PC-3 (cell line): Measurements from ENCODE around the gene ALG8. TPM values are rescaled to one million over a fixed set of nuclear protein-coding genes. Genes with fewer than 3 reads are reported as not detected.

Experiments used
- ATAC-seq: fragments of 200-7000 bp; cut with Tn5 transposase; 2 replicates; pipeline ENCODE4 v1.9.1; 2020; ENCODE audit warnings: mild to moderate bottlenecking, moderate library complexity
- BruUV-seq: library from RNA; stranded (reverse); fragments of 400-500 nt; replicated peaks from 2 replicates; lab custom pipeline; 2021; lab: Mats Ljungman, UMichigan
- CTCF ChIA-PET: fragments of 300-600 bp; sonication (Branson Sonifier 250); formaldehyde crosslinking; loops from one replicate; lab custom pipeline; 2022; ENCODE audit warnings: antibody characterized with exemption; lab: Charles Lee
- POLR2A ChIA-PET: fragments of 300-600 bp; sonication (Branson Sonifier 250); formaldehyde crosslinking; loops from one replicate; lab custom pipeline; 2022; ENCODE audit warnings: antibody characterized with exemption; ENCODE audit not compliant: unreplicated experiment; lab: Charles Lee
- DNase-seq: peaks from one replicate; pipeline ENCODE4 v3.0.0-alpha.2; 2015
- H2AFZ ChIP-seq: fragments of 300-600 bp; sonication (generic); 2 replicates; pipeline ENCODE4 v1.6.0; 2016; ENCODE audit warnings: antibody characterized with exemption, low read length
- H3F3A ChIP-seq: fragments of 300-600 bp; sonication (generic); one replicate; pipeline ENCODE4 v1.6.0; 2017; ENCODE audit warnings: antibody characterized with exemption, low read length, control low read depth, mild to moderate bottlenecking; ENCODE audit not compliant: unreplicated experiment
- H3K27ac ChIP-seq: fragments of 300-600 bp; sonication (generic); 2 replicates; pipeline ENCODE4 v1.5.1; 2016; ENCODE audit warnings: mild to moderate bottlenecking, low read length
- H3K27me3 ChIP-seq: fragments of 300-600 bp; sonication (generic); 2 replicates; pipeline ENCODE4 v1.6.1; 2016; ENCODE audit warnings: low read length, mixed read lengths
- H3K36me3 ChIP-seq: fragments of 300-600 bp; sonication (generic); 2 replicates; pipeline ENCODE4 v1.6.1; 2016; ENCODE audit warnings: low read depth, mixed run types, low read length, mixed read lengths
- H3K4me1 ChIP-seq: fragments of 300-600 bp; sonication (generic); 2 replicates; pipeline ENCODE4 v1.5.1; 2016; ENCODE audit warnings: low read length; ENCODE audit not compliant: insufficient read depth
- H3K4me2 ChIP-seq: fragments of 300-600 bp; sonication (generic); 2 replicates; pipeline ENCODE4 v1.6.0; 2016; ENCODE audit warnings: low read length
- H3K4me3 ChIP-seq: fragments of 300-600 bp; sonication (generic); 2 replicates; pipeline ENCODE4 v1.5.1; 2016; ENCODE audit warnings: mild to moderate bottlenecking, low read length, mixed read lengths
- H3K79me2 ChIP-seq: fragments of 300-600 bp; sonication (generic); 2 replicates; pipeline ENCODE4 v1.6.1; 2017; ENCODE audit warnings: low read length, mixed read lengths
- H3K9ac ChIP-seq: fragments of 300-600 bp; sonication (generic); 2 replicates; pipeline ENCODE4 v1.6.0; 2016; ENCODE audit warnings: mild to moderate bottlenecking, low read length
- H3K9me2 ChIP-seq: fragments of 300-600 bp; sonication (generic); replicated peaks from 2 replicates; pipeline ENCODE4 v1.6.1; 2016; ENCODE audit warnings: mixed run types, low read length, mixed read lengths
- H3K9me3 ChIP-seq: fragments of 300-600 bp; sonication (generic); 2 replicates; pipeline ENCODE4 v1.6.1; 2016; ENCODE audit warnings: low read length, mixed read lengths
- H4K20me1 ChIP-seq: fragments of 300-600 bp; sonication (generic); 2 replicates; pipeline ENCODE4 v1.6.1; 2016; ENCODE audit warnings: low read length, mixed read lengths
- CTCF ChIP-seq: fragments of 300-600 bp; sonication (generic); conservative IDR thresholded peaks from 2 replicates; pipeline ENCODE4 v1.5.1; 2017; ENCODE audit warnings: antibody characterized with exemption, low read depth, mild to moderate bottlenecking, low read length
- EZH2 ChIP-seq: fragments of 300-600 bp; sonication (generic); IDR thresholded peaks from one replicate; pipeline ENCODE4 v1.6.1; 2017; ENCODE audit warnings: antibody characterized with exemption, mild to moderate bottlenecking, low read length; ENCODE audit not compliant: unreplicated experiment
- EZH2phosphoT487 ChIP-seq: fragments of 300-600 bp; sonication (generic); IDR thresholded peaks from 2 replicates; pipeline ENCODE4 v1.6.1; 2018; ENCODE audit warnings: mild to moderate bottlenecking, antibody characterized with exemption, low read length, borderline replicate concordance
- intact Hi-C: fragments of 100-400 bp; cut with micrococcal nuclease; formaldehyde crosslinking; loops from 2 replicates; pipeline ENCODE4 v1.9.0; 2023
- total RNA-seq: library from RNA; depleted of rRNA; stranded (reverse); fragments of >200 nt; gene quantifications from 2 replicates; pipeline ENCODE4 v1.2.3, GENCODE V29; 2014

Gene ALG8
- total RNA-seq, 1 experiment from 2014 or later = 73.6 TPM

GRCh38 chr11:78057462-78058055 is 81.9 kb downstream of the ALG8 start:
- Histone ChIP-seq H3F3A (no peaks in the 10 kb centered on the region), H3K4me2 (no peak overlapping the region), H3K79me2 (no peaks in the 10 kb centered on the region), H3K4me3 (no peak overlapping the region), H3K9me2 (no peaks in the 10 kb centered on the region), H3K4me1 (no peaks in the 10 kb centered on the region), H3K9ac (no peak overlapping the region), H3K36me3 (no peaks in the 10 kb centered on the region), H3K27ac (no peak overlapping the region), H3K9me3 (no peaks in the 10 kb centered on the region), H4K20me1 (no peaks in the 10 kb centered on the region), H2AFZ (no peak overlapping the region), H3K27me3 (no peaks in the 10 kb centered on the region)
- no peak for DNase-seq
- BruUV-seq = no TSS peak
- POLR2A ChIA-PET = no interaction called here
- ATAC-seq = no peak
- intact Hi-C loops = no loop called here
- CTCF ChIA-PET = no interaction called here
- TF ChIP-seq EZH2 (no peak), EZH2phosphoT487 (no peak), CTCF (no peak)

GRCh38 chr11:78056093-78056492 is 83.3 kb downstream of the ALG8 start:
- Histone ChIP-seq H3F3A (no peaks in the 10 kb centered on the region), H4K20me1 (no peaks in the 10 kb centered on the region), H3K79me2 (no peaks in the 10 kb centered on the region), H3K27me3 (no peaks in the 10 kb centered on the region), H3K27ac (no peak overlapping the region), H3K4me3 (no peak overlapping the region), H2AFZ (no peak overlapping the region), H3K36me3 (no peaks in the 10 kb centered on the region), H3K9ac (no peak overlapping the region), H3K9me2 (no peaks in the 10 kb centered on the region), H3K9me3 (no peaks in the 10 kb centered on the region), H3K4me1 (peaks cover 9% of the 10 kb centered on the region), H3K4me2 (no peak overlapping the region)
- BruUV-seq = no TSS peak
- ChIA-PET POLR2A (no interaction called here), CTCF (no interaction called here)
- DNase-seq = no peak
- TF ChIP-seq EZH2phosphoT487 (no peak), CTCF (no peak), EZH2 (no peak)
- ATAC-seq = no peak
- intact Hi-C loops = no loop called here

GRCh38 chr11:78054971-78055370 is 84.5 kb downstream of the ALG8 start:
- Histone ChIP-seq H3K9me3 (no peaks in the 10 kb centered on the region), H3K9ac (no peak overlapping the region), H3F3A (no peaks in the 10 kb centered on the region), H3K27ac (no peak overlapping the region), H3K4me3 (no peak overlapping the region), H3K79me2 (no peaks in the 10 kb centered on the region), H3K36me3 (no peaks in the 10 kb centered on the region), H3K4me1 (peaks cover 15% of the 10 kb centered on the region), H3K4me2 (no peak overlapping the region), H2AFZ (no peak overlapping the region), H3K27me3 (no peaks in the 10 kb centered on the region), H4K20me1 (no peaks in the 10 kb centered on the region), H3K9me2 (no peaks in the 10 kb centered on the region)
- BruUV-seq = no TSS peak
- DNase-seq = no peak
- CTCF ChIA-PET = no interaction called here
- intact Hi-C loops = no loop called here
- ATAC-seq = no peak
- TF ChIP-seq EZH2 (no peak), CTCF (no peak), EZH2phosphoT487 (no peak)
- POLR2A ChIA-PET = no interaction called here
